ENCODE measurements around the gene RSPH3.
"Not testable (repeated sequence)": the region's sequence is repeated elsewhere in the genome, so short reads cannot be mapped to it uniquely, and the experiment has no call there.

The RSPH3 gene

GRCh38 chr6:158999666-159000403, at the start of gene RSPH3:
Gene RSPH3, minus strand, starts transcription at chr6:159000202. Its CDS starts 652 bp downstream, at chr6:158999550.
- peak; percentile 93 to 95 (median 95) for DNase-seq

GRCh38 chr6:159047891-159048685, 48.1 kb upstream of the RSPH3 start:
- no peak for DNase-seq

GRCh38 chr6:159045801-159046200, 45.8 kb upstream of the RSPH3 start:
- no peak for DNase-seq

- peak; percentile 94 to 97 (median 95) for DNase-seq
Measured at GRCh38 chr6:159044899-159045727, 45.1 kb upstream of the RSPH3 start, which contains the start of gene TAGAP. Gene TAGAP, minus strand, starts transcription at chr6:159044991. Its CDS starts 845 bp downstream, at chr6:159044146.

GRCh38 chr6:159043947-159044346, 43.9 kb upstream of the RSPH3 start:
- DNase-seq = peak; percentile 44 to 53 (median 50)

- peak; percentile 34 to 61 (median 50) for DNase-seq
Measured at GRCh38 chr6:159043251-159043650, 43.2 kb upstream of the RSPH3 start.

GRCh38 chr6:159042826-159043181, 42.8 kb upstream of the RSPH3 start:
- DNase-seq = no peak

GRCh38 chr6:159042003-159042825, 42.2 kb upstream of the RSPH3 start:
- peak; percentile 86 to 88 (median 87) for DNase-seq

- no peak for DNase-seq
Measured at GRCh38 chr6:159041181-159041580, 41.2 kb upstream of the RSPH3 start.

GRCh38 chr6:159039885-159040258, 39.9 kb upstream of the RSPH3 start:
- no peak for DNase-seq

GRCh38 chr6:159038914-159039884, 39.2 kb upstream of the RSPH3 start:
- peak; percentile 83 to 96 (median 95) for DNase-seq

- not testable (repeated sequence) for DNase-seq
Measured at GRCh38 chr6:159038318-159038717, 38.3 kb upstream of the RSPH3 start.

GRCh38 chr6:159037756-159038290, 37.8 kb upstream of the RSPH3 start:
- no peak for DNase-seq

GRCh38 chr6:159036673-159037072, 36.7 kb upstream of the RSPH3 start:
- no peak for DNase-seq

- no peak for DNase-seq
Measured at GRCh38 chr6:159035891-159036290, 35.9 kb upstream of the RSPH3 start.

- peak; percentile 29 to 46 (median 36) for DNase-seq
Measured at GRCh38 chr6:159033160-159034049, 33.4 kb upstream of the RSPH3 start.

GRCh38 chr6:159031846-159032245, 31.8 kb upstream of the RSPH3 start:
- DNase-seq = peak; percentile 34 to 53 (median 51)

- no peak for DNase-seq
Measured at GRCh38 chr6:159030168-159030567, 30.2 kb upstream of the RSPH3 start.

GRCh38 chr6:159025224-159025623, 25.2 kb upstream of the RSPH3 start:
- DNase-seq = not testable (repeated sequence)
